ENCODE results near the gene LIF.

LIF gene

GRCh38 chr22:30283342-30283741 is 36.8 kb upstream of the LIF start:
- DNase-seq, result no peak

GRCh38 chr22:30282616-30283046 is 36.1 kb upstream of the LIF start:
- DNase-seq, result no peak

GRCh38 chr22:30280505-30280904 is 33.9 kb upstream of the LIF start:
- no peak for DNase-seq

GRCh38 chr22:30279932-30280331 is 33.4 kb upstream of the LIF start:
- no peak for DNase-seq

- DNase-seq, result no peak
Observed at GRCh38 chr22:30279046-30279788, 32.7 kb upstream of the LIF start.

- no peak for DNase-seq
Observed at GRCh38 chr22:30277547-30278344, 31.2 kb upstream of the LIF start.

- DNase-seq, result no peak
Observed at GRCh38 chr22:30276039-30276438, 29.5 kb upstream of the LIF start.

- DNase-seq, result peak; percentile 5
Observed at GRCh38 chr22:30275625-30276024, 29.1 kb upstream of the LIF start.

GRCh38 chr22:30274437-30274812 is 27.9 kb upstream of the LIF start:
- DNase-seq, result no peak

GRCh38 chr22:30273711-30274436 is 27.3 kb upstream of the LIF start:
- DNase-seq, result no peak

- no peak for DNase-seq
Observed at GRCh38 chr22:30272781-30273601, 26.4 kb upstream of the LIF start.

GRCh38 chr22:30270832-30271231 is 24.3 kb upstream of the LIF start:
- DNase-seq, result no peak

GRCh38 chr22:30268331-30268730 is 21.8 kb upstream of the LIF start:
- no peak for DNase-seq

- peak; percentile 27 for DNase-seq
Observed at GRCh38 chr22:30267382-30268302, 21.1 kb upstream of the LIF start.

- DNase-seq, result peak; percentile 70
Observed at GRCh38 chr22:30266445-30267381, 20.2 kb upstream of the LIF start, which contains the start of gene OSM. TSS of gene OSM (minus strand) at chr22:30266851. CDS start at chr22:30266799, 52 bp downstream.

- DNase-seq, result peak; percentile 84
Observed at GRCh38 chr22:30265823-30266444, 19.4 kb upstream of the LIF start.

- peak; percentile 39 for DNase-seq
Observed at GRCh38 chr22:30265131-30265720, 18.7 kb upstream of the LIF start.

GRCh38 chr22:30263883-30264282 is 17.3 kb upstream of the LIF start:
- DNase-seq, result no peak

All from NK-92 treated with Interleukin-12 subunit alpha and Interleukin-12 subunit beta, amount 100 ng/mL, for 24 hours (cell line).